GM23338 (cell line): ENCODE results near the gene MIOS. TPM values are rescaled to one million over a fixed set of nuclear protein-coding genes. Genes with fewer than 3 reads are reported as not detected.

Experiments
- ATAC-seq: fragments of 200-7000 bp; cut with Tn5 transposase; 3 replicates; pipeline ENCODE4 v1.9.1; 2020
- DNase-seq: peaks from one replicate; pipeline ENCODE4 v3.0.0-alpha.2; 2015; ENCODE audit warnings: low spot score
- H2AFZ ChIP-seq: fragments of 200-600 bp; sonication (generic); 2 replicates; pipeline ENCODE4 v1.8.0; 2016; ENCODE audit warnings: antibody characterized with exemption, mild to moderate bottlenecking, moderate library complexity
- H3F3A ChIP-seq: fragments of 200-600 bp; sonication (generic); replicated peaks from 2 replicates; pipeline ENCODE4 v1.8.0; 2017; ENCODE audit warnings: antibody characterized with exemption, mixed run types, low read depth
- H3K27ac ChIP-seq: fragments of 200-600 bp; sonication (generic); 2 replicates; pipeline ENCODE4 v1.6.1; 2016; ENCODE audit warnings: low read depth
- H3K27me3 ChIP-seq: fragments of 200-600 bp; sonication (generic); 2 replicates; pipeline ENCODE4 v1.8.0; 2016; ENCODE audit warnings: mild to moderate bottlenecking, mixed run types, moderate library complexity; ENCODE audit not compliant: insufficient read depth
- H3K36me3 ChIP-seq: fragments of 200-600 bp; sonication (generic); 2 replicates; pipeline ENCODE4 v1.8.0; 2016; ENCODE audit warnings: mild to moderate bottlenecking; ENCODE audit not compliant: insufficient read depth
- H3K4me1 ChIP-seq: fragments of 200-600 bp; sonication (generic); 2 replicates; pipeline ENCODE4 v1.8.0; 2016; ENCODE audit warnings: mild to moderate bottlenecking, moderate library complexity; ENCODE audit not compliant: insufficient read depth
- H3K4me2 ChIP-seq: fragments of 200-600 bp; sonication (generic); 2 replicates; pipeline ENCODE4 v1.7.1; 2017; ENCODE audit warnings: mixed run types
- H3K4me3 ChIP-seq: fragments of 200-600 bp; sonication (generic); 2 replicates; pipeline ENCODE4 v1.6.1; 2016; ENCODE audit warnings: mixed run types
- H3K79me2 ChIP-seq: fragments of 200-600 bp; sonication (generic); replicated peaks from 2 replicates; pipeline ENCODE4 v1.8.0; 2017; ENCODE audit warnings: mild to moderate bottlenecking; ENCODE audit not compliant: insufficient read depth
- H3K9me2 ChIP-seq: fragments of 200-600 bp; sonication (generic); 2 replicates; pipeline ENCODE4 v1.8.0; 2017; ENCODE audit not compliant: insufficient read depth
- H4K20me1 ChIP-seq: fragments of 200-600 bp; sonication (generic); replicated peaks from 2 replicates; pipeline ENCODE4 v1.8.0; 2017; ENCODE audit warnings: mild to moderate bottlenecking; ENCODE audit not compliant: insufficient read depth
- H3K27ac Mint-ChIP-seq: 2 replicates; pipeline ENCODE4 v1.8.0; 2020; ENCODE audit warnings: inconsistent platforms, mild to moderate bottlenecking, moderate library complexity, mixed read lengths
- H3K27me3 Mint-ChIP-seq: 3 replicates; pipeline ENCODE4 v1.8.0; 2022; ENCODE audit warnings: low read depth, mild to moderate bottlenecking, moderate library complexity, mixed read lengths, inconsistent platforms; ENCODE audit not compliant: insufficient read depth, poor library complexity
- H3K36me3 Mint-ChIP-seq: 3 replicates; pipeline ENCODE4 v1.8.0; 2021; ENCODE audit warnings: low read depth, mild to moderate bottlenecking, inconsistent platforms, moderate library complexity, mixed read lengths
- H3K4me1 Mint-ChIP-seq: 3 replicates; pipeline ENCODE4 v1.8.0; 2020; ENCODE audit warnings: mild to moderate bottlenecking, inconsistent platforms, mixed read lengths
- H3K4me3 Mint-ChIP-seq: 3 replicates; pipeline ENCODE4 v1.8.0; 2021; ENCODE audit warnings: moderate library complexity, mild to moderate bottlenecking, inconsistent platforms, mixed read lengths
- H3K9me3 Mint-ChIP-seq: 3 replicates; pipeline ENCODE4 v1.8.0; 2020; ENCODE audit warnings: moderate library complexity, mild to moderate bottlenecking, inconsistent platforms, mixed read lengths
- ETS1 ChIP-seq: IDR thresholded peaks from 2 replicates; pipeline ENCODE4 v1.6.1; 2016; ENCODE audit warnings: antibody characterized with exemption
- EZH2 ChIP-seq: fragments of 200-600 bp; sonication (generic); IDR thresholded peaks from one replicate; pipeline ENCODE4 v1.8.0; 2017; ENCODE audit warnings: antibody characterized with exemption, mild to moderate bottlenecking, low read depth; ENCODE audit not compliant: unreplicated experiment
- JUNB ChIP-seq: IDR thresholded peaks from one replicate; pipeline ENCODE4 v1.6.1; 2016; ENCODE audit warnings: antibody characterized with exemption; ENCODE audit not compliant: unreplicated experiment
- NANOG ChIP-seq: IDR thresholded peaks from 2 replicates; pipeline ENCODE4 v1.6.1; 2016; ENCODE audit warnings: antibody characterized with exemption, borderline replicate concordance
- STAT1 ChIP-seq: IDR thresholded peaks from one replicate; pipeline ENCODE4 v1.6.1; 2016; ENCODE audit warnings: antibody characterized with exemption; ENCODE audit not compliant: unreplicated experiment
- ZNF114 ChIP-seq: fragments of 250-450 bp; sonication (Bioruptor Pico); IDR thresholded peaks from 2 replicates; pipeline ENCODE4 v1.5.0; 2020; ENCODE audit warnings: mild to moderate bottlenecking, moderate library complexity
- ZNF331 ChIP-seq: fragments of 250-450 bp; sonication (Bioruptor Pico); IDR thresholded peaks from 2 replicates; pipeline ENCODE4 v1.5.0; 2020; ENCODE audit warnings: low read depth, mild to moderate bottlenecking, moderate library complexity
- ZNF462 ChIP-seq: fragments of 250-450 bp; sonication (Bioruptor Pico); IDR thresholded peaks from 2 replicates; pipeline ENCODE4 v1.5.0; 2020; ENCODE audit warnings: mild to moderate bottlenecking, moderate library complexity
- polyA plus RNA-seq: library from polyadenylated mRNA; unstranded; fragments of >200 nt; fragmentation: Nextera tagmentation; extraction: Ambion mirVana; gene quantifications from 2 replicates; pipeline ENCODE4 v1.2.1, GENCODE V29; 2016
- total RNA-seq: library from RNA; depleted of rRNA; stranded (reverse); fragments of >200 nt; shearing (Covaris generic); gene quantifications from 2 replicates; pipeline ENCODE4 v1.2.3, GENCODE V29; 2014
- TF ChIP-seq, protein P1 (sequence below): IDR thresholded peaks from one replicate; pipeline ENCODE4 v1.6.1; 2018; ENCODE audit warnings: antibody characterized with exemption; ENCODE audit not compliant: unreplicated experiment

Gene MIOS
- total and polyA plus RNA-seq, 2 experiments from 2014 or later, result 13.1 to 85.7 TPM

DNA sequence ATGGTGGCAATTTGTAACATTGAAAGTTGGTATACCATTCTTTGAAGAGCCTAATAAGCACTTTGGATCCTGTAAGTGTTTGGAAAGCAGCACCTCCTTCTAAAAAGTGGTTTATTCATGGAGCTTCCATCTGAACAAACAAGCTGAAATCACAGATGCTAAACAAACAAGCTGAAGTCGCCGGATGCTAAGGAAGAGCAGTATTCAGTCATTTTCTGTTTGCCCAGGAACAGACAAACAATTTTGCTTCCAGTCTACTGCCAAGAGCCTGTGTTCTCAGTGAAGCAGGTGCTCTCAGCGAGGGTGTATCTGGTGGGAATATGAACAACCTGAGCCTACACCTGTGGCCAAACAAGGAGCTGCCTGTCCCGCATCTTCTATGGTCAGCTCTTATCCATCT is 37.4 kb upstream of the MIOS start (continued):
- no peak for TF ChIP-seq ZNF462
- TF ChIP-seq ZNF331 (CRISPR knock-in tag), result no peak
- no peak for TF ChIP-seq STAT1

- peaks cover 3% of the 10 kb centered on the region for H3K27me3 Mint-ChIP-seq
- Histone ChIP-seq H3K4me2 (no peak overlapping the region), H3K4me1 (no peaks in the 10 kb centered on the region), H3K4me3 (no peak overlapping the region), H2AFZ (no peak overlapping the region), H3K27ac (no peak overlapping the region), H3K79me2 (no peaks in the 10 kb centered on the region), H4K20me1 (no peaks in the 10 kb centered on the region), H3K36me3 (no peaks in the 10 kb centered on the region), H3K27me3 (no peaks in the 10 kb centered on the region), H3F3A (no peaks in the 10 kb centered on the region), H3K9me2 (no peaks in the 10 kb centered on the region)
- no peaks in the 10 kb centered on the region for H3K9me3 Mint-ChIP-seq
- no peak overlapping the region for H3K4me3 Mint-ChIP-seq
- no peak overlapping the region for H3K27ac Mint-ChIP-seq
- DNase-seq, result no peak
- no peak for ATAC-seq
- no peaks in the 10 kb centered on the region for H3K4me1 Mint-ChIP-seq
- no peaks in the 10 kb centered on the region for H3K36me3 Mint-ChIP-seq
- TF ChIP-seq EZH2 (no peak), ETS1 (no peak), ZNF331 (CRISPR knock-in tag) (no peak), JUNB (no peak), NANOG (no peak), ZNF114 (CRISPR knock-in tag) (no peak)
- TF ChIP-seq, protein P1, sequence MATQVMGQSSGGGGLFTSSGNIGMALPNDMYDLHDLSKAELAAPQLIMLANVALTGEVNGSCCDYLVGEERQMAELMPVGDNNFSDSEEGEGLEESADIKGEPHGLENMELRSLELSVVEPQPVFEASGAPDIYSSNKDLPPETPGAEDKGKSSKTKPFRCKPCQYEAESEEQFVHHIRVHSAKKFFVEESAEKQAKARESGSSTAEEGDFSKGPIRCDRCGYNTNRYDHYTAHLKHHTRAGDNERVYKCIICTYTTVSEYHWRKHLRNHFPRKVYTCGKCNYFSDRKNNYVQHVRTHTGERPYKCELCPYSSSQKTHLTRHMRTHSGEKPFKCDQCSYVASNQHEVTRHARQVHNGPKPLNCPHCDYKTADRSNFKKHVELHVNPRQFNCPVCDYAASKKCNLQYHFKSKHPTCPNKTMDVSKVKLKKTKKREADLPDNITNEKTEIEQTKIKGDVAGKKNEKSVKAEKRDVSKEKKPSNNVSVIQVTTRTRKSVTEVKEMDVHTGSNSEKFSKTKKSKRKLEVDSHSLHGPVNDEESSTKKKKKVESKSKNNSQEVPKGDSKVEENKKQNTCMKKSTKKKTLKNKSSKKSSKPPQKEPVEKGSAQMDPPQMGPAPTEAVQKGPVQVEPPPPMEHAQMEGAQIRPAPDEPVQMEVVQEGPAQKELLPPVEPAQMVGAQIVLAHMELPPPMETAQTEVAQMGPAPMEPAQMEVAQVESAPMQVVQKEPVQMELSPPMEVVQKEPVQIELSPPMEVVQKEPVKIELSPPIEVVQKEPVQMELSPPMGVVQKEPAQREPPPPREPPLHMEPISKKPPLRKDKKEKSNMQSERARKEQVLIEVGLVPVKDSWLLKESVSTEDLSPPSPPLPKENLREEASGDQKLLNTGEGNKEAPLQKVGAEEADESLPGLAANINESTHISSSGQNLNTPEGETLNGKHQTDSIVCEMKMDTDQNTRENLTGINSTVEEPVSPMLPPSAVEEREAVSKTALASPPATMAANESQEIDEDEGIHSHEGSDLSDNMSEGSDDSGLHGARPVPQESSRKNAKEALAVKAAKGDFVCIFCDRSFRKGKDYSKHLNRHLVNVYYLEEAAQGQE, result no peak
Observed at GRCh38 chr7:7533831-7534430, 32.8 kb upstream of the MIOS start.
